GM18870 (cell line): ENCODE results near the gene ANAPC10.
"Not testable (repeated sequence)": the region's sequence is repeated elsewhere in the genome, so short reads cannot be mapped to it uniquely, and the experiment has no call there.

Source experiments
- ATAC-seq: cut with Tn5 transposase; IDR thresholded peaks from one replicate; pipeline ENCODE4 v1.9.1; 2021; ENCODE audit warnings: moderate library complexity; ENCODE audit not compliant: unreplicated experiment

Gene ANAPC10

DNA sequence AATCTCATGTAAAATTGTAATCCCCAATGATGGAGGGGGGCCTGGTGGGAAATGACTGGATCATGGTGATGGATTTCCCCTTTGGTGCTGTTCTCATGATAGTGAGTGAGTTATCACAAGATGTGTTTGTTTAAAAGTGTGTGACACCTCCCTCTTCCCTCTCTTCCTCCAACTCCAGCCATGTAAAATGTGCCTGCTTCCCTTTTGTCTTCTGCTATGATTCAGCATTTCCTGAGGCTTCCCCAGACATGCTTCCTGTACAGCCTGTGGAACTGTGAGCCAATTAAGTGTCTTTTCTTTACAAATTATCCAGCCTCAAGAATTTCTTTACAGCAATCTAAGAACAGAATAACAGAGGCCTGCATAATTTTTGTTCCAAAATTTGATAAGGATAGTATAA lies 85.2 kb downstream of the ANAPC10 start:
- no peak for ATAC-seq

DNA sequence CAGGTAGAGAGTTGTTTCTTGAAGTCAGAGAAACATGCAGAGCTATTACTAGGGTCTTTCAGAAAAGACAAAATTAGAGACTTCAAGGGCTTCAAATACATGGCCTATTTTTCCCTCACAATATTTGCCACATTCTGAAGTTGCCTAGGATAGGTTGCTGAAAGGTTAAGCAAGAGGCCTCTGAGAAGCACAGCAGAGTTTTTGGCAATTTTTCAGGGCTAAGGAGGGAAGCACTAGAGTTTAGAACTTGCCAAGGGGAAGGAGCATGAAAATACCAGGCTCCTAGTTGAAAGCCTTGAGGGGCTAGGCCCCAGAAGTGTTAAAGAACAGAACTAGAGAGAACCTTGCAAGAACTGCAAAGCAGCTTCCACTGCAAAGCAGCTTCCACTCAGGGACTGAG lies 86.4 kb downstream of the ANAPC10 start:
- no peak for ATAC-seq

DNA sequence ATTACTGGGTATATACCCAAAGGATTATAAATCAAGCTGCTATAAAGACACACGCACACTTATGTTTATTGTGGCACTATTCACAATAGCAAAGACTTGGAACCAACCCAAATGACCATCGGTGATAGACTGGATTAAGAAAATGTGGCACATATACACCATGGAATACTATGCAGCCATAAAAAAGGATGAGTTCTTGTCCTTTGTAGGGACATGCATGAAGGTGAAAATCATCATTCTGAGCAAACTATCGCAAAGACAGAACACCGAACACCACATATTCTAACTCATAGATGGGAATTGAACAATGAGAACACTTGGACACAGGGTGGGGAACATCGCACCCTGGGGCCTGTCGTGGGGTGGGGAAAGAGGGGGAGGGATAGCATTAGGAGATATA lies 87.7 kb downstream of the ANAPC10 start:
- ATAC-seq, result not testable (repeated sequence)

DNA sequence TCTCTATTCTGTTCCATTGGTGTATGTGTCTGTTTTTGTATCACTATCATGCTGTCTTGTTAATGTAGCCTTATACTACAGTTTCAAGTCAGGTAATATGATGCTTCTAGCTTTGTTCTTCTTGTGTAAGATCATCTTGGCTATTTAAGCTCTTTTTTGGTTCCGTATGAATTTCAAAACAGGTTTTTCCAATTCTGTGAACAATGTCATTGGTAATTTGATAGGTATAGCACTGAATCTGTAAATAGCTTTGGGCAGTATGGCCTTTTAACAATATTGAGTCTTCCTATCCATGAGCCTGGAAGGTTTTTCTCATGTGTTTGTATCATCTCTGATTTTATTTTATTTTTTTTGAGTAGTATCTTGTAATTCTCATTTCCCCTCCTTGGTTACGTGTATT lies 94.3 kb downstream of the ANAPC10 start:
- ATAC-seq, result no peak

DNA sequence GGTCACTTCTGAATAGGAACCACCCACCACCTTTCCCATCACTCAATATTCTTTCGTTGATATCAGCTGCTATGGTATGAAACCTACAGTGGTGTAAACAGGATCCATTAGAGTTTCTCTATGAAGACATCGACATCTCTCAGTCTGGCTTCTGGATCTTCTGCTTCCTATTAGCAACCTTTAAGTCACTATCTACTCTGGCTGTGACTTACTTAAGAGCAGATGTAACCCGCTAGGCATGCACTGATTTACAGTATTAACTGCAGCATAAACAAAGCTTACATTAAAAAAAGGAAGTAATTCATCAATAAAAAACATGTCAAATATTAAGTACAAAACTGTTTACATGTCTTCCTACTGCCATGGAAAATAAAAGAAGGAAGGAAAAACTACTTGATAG lies 96.4 kb downstream of the ANAPC10 start:
- ATAC-seq, result no peak

DNA sequence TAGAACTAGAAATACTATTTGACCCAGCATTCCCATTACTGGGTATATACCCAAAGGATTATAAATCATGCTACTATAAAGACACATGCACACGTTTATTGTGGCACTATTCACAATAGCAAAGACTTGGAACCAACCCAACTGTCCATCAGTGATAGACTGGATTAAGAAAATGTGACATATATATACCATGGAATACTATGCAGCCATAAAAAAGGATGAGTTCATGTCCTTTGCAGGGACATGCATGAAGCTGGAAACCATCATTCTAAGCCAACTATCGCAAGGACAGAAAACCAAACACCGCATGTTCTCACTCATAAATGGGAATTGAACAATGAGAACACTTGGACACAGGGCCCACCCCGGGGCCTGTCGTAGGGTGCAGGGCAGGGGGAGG lies 97.3 kb downstream of the ANAPC10 start:
- not testable (repeated sequence) for ATAC-seq

DNA sequence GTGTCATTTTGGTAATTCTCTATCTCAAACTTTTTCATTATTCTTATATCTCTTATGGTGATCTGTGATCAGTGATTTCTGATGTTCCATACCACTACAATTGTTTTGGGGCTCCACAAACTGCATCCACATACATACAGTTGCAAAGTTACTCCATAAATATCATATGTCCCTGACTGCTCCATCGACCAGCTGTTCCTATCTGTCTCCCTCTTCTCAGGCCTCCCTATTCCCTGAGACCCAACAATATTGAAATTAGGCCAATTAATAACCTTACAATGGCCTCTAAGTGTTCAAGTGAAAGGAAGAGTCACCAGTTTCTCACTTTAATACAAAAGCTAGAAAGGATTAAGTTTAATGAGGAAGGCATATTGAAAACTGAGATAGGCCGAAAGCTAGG lies 108.7 kb downstream of the ANAPC10 start:
- ATAC-seq, result no peak

DNA sequence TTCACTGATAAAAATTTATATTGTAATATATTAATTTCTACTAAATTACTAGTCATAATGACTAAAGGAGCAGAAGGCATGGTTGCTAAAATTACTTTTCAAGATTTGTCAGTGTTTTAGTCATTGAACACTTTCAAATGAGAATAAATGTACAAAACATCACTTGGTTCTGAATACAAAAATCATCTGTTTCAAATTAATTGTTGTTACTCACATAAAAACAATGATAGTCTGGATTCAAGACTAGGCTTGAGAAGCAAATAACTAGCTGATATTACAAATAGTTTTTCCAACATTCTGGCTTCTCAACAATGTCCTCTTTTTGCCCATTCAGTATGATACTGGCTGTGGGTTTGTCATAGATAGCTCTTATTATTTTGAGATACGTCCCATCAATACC lies 112.5 kb downstream of the ANAPC10 start:
- no peak for ATAC-seq

DNA sequence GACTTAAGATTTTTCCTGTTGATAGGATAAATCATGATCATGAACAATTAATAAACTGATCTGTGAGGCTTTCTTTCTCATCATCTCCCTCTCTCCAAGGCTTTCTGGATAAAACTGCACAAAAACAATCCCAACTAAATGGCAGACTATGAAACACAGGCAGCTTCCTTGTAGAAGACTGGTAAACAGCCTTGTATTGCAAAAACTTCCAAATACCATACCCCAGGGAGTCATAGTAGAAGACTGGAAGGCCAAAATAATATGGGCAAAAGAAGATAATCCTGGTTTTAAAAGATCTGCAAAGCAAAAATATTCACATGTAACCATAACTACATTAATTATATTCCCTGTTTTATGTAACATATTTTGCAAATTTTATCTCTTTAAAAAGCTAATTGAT lies 113.0 kb downstream of the ANAPC10 start:
- ATAC-seq, result no peak

DNA sequence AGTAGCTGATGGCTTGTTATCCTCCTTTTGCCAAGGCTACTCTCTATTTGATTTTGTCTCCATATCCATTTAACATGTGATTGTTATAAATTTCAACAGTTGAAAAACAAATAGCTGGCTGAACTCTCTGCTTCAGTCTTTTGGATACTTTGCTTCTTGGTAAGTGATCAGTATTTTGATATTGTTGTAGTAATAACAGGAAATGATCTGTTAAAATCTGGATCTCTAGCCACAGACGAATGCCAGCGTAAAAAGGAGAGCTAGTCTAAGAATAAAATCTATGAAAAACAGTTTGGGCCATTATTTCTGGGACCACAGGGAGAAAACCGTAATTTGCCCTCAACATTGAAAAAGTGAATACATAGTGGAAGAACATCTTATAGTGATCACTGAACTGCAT lies 113.8 kb downstream of the ANAPC10 start:
- ATAC-seq, result no peak

DNA sequence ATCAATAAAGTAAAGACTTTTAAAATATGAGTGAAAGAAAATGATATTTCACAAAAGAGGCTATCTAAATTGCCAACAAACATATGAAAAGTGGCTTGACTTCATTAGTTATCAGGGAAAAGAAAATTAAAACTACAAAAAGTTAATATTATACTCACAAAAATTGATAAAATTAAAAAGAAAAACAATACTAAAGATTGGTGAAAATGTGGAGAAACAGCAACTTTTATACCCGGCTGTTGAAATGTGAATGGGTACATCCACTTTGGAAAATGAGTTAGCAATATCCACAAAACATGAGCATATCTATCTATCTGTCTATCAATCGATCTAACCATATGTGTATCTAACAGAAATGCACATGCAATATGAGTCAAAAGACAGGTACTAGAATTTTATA lies 122.3 kb downstream of the ANAPC10 start:
- ATAC-seq, result no peak

DNA sequence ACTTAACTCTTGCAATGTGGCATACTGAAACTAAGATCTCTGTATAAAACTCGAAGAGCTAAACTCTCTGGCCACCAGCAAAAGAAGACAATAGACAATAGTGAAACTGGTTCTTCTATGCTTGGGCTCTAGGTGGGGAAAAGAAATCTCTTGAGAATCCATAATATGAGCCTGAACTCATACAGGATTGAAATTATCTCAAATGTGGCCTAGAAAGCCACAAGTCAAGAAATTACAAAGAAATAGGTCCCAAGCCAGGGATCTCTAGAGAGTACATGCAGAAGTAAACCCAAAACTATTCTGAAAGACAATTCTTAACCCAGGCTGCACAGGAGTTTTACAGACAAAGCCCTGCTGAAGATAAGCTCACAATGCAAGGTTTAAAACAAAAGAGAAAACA lies 127.4 kb downstream of the ANAPC10 start:
- ATAC-seq, result peak; percentile 66

DNA sequence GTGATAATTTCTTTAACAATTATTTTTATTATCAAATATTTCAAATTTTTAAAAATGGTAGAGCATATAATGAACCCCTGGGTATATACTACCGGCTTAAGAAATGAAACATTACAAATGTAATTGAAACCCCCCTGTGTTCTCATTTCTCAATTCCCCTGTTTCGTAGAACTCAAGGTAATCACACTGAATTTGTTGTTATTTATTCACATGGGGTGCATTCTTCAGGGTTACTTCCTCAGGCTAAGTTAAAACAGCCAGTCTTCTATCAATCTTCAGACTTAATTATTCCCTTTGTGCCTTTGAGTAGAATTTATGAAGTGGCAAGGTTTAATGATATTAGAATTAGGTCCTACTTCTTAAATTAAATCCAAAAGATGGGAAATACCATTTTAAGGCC lies 128.2 kb downstream of the ANAPC10 start:
- ATAC-seq, result no peak

DNA sequence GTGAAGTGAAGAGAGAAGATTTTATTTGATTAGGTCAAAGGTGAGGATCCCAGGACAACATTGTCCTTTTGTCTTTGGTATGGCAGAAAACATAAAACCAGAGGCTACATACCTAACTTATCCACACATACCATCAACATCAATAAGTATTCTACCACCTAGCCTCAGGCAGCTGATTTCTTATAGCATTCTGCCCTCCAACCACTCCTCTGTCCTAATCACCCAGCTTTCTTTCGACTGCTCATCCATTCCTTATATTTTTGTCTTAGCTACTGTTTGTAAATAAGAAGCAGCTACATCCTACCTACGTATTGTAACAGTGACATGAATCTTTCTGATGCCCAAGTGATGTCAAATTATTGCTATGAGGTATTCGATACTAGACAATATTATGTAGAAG lies 129.4 kb downstream of the ANAPC10 start:
- ATAC-seq, result no peak

DNA sequence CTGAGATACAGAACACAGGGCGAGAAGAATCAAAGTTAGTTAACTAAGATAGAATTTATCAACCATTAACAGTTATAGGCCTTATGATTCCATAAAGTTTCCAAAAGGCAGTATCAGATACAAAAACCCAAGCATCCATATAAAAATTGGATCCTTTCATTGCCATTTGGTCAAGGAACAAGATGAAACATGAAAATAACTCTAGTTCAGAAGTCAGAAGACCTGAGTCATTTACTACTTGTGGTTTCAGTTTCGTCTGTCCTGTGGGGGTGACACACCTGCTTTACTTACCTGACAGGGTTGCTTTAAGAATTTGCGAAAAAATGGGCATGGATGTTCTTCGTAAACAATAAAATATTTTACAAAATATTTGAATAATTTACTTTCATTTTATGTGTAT lies 130.8 kb downstream of the ANAPC10 start:
- peak; percentile 52 for ATAC-seq

DNA sequence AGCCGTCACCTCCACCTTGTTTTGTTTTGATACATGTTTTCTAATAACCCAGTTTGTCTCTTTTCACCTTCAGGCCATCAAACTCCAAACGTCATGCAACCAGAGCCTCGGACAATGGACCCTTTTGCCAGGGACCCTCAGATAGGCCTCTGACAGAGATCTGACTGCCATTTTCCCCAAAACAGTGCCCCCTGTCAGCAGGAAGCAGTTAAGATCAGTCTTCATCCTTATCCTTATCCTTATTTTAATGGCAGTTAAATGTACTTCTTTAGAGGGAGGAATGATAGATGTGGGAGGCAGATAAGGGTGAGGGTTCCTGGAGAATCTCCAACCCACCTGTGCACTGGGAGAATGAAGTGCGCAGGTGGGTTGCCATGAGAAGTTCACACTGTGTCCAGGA lies 135.7 kb downstream of the ANAPC10 start:
- ATAC-seq, result no peak

DNA sequence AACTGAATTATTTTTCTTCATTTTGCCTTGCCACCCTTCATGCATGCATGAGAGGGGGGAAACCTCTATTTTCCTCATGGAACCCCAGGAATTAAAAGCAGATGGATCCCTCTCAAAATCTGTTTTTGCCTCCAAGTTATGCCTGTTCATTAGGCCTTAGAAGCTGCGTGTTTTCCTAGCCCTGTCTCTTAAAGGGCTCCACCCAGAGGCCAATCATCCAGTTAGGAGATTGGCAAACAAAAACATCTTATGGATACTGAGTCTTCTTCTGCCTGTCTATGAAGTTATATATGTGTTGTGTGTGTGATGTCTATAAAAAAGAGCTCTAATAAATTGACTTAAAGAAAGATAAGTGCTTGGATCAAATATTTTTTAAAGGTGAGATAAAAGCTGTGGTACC lies 142.9 kb downstream of the ANAPC10 start:
- no peak for ATAC-seq

DNA sequence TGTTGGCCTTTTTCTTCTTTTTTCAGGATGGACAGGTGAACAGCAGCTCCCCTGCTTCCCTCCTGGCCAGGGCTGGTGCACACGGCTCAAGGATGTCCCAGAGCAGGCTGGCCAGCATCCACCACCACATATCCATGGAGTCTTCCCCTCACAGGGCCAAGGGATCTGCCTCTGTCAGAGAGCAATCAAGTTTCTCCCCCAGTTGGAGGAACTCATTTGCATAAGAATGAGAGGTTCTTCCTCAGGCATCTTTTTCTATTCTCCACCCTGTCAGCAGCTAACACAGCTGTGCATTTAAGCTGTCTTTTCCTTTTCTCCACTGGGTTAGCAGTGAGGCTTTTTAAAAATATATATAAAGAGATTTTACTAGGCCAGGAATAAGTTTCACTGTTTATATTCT lies 143.8 kb downstream of the ANAPC10 start:
- ATAC-seq, result no peak

DNA sequence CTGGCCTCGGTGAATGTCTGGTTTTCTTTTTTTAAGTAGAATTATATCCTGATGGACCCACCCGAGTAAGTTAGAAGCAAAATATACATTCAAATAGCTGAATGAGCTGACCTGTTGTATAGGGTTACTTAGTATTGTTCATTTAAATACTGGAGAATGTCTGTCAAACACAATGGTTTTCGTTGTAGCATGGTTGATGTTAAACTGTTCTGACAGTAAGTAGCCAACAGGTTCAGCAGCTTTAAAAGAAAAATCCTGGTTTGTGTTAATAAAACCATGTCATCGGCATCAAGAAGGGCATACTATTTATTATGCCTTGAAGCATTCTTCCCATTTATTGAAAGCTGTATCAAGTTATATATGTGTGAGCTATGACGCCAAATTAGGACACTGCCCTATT lies 149.6 kb downstream of the ANAPC10 start:
- no peak for ATAC-seq

DNA sequence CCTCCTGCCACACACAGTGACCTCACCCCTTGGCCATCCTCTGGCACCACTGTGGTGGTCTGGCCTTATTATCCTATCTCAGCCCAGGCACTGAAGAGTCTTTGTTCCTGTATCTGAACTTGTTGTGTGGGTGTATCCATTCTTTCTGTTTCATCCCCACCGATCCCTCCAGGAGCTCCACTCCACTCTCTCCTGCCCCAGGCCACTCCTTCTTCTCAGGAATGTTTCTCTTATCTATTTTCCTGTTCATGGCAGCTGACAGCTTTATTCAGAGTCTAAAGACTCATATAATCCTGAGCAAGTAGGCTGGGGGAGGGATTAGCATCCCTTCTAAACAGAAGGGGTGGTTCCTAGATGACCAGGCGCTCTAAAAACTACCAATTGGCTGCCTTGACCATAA lies 150.0 kb downstream of the ANAPC10 start:
- no peak for ATAC-seq
